MM.1S (cell line): ENCODE data around the gene ALDH3B2.
"Not testable (repeated sequence)": the region's sequence is repeated elsewhere in the genome, so short reads cannot be mapped to it uniquely, and the experiment has no call there.

Experiments used
- DNase-seq: peaks from one replicate; pipeline ENCODE4 v3.0.0-alpha.2; 2015
- H2AFZ ChIP-seq: fragments of 300-600 bp; sonication (generic); 2 replicates; pipeline ENCODE4 v1.6.0; 2016; ENCODE audit warnings: antibody characterized with exemption, low read length
- H3F3A ChIP-seq: fragments of 300-600 bp; sonication (generic); 2 replicates; pipeline ENCODE4 v1.6.1; 2016; ENCODE audit warnings: mild to moderate bottlenecking, antibody characterized with exemption, low read length, moderate library complexity, mixed read lengths; ENCODE audit not compliant: insufficient read depth
- H3K27ac ChIP-seq: fragments of 300-600 bp; sonication (generic); 2 replicates; pipeline ENCODE4 v1.5.1; 2016; ENCODE audit warnings: mild to moderate bottlenecking, low read length
- H3K27me3 ChIP-seq: fragments of 300-600 bp; sonication (generic); replicated peaks from 2 replicates; pipeline ENCODE4 v1.6.0; 2016; ENCODE audit warnings: low read length; ENCODE audit not compliant: insufficient read depth
- H3K36me3 ChIP-seq: fragments of 300-600 bp; sonication (generic); replicated peaks from 2 replicates; pipeline ENCODE4 v1.6.1; 2016; ENCODE audit warnings: mild to moderate bottlenecking, low read length, mixed read lengths; ENCODE audit not compliant: insufficient read depth
- H3K4me1 ChIP-seq: fragments of 300-600 bp; sonication (generic); 2 replicates; pipeline ENCODE4 v1.6.1; 2016; ENCODE audit warnings: low read length, mixed read lengths
- H3K4me2 ChIP-seq: fragments of 300-600 bp; sonication (generic); 2 replicates; pipeline ENCODE4 v1.6.0; 2016; ENCODE audit warnings: low read depth, low read length
- H3K4me3 ChIP-seq: fragments of 300-600 bp; sonication (generic); 2 replicates; pipeline ENCODE4 v1.5.1; 2016; ENCODE audit warnings: low read length, mixed read lengths
- H3K79me2 ChIP-seq: fragments of 300-600 bp; sonication (generic); 2 replicates; pipeline ENCODE4 v1.6.1; 2016; ENCODE audit warnings: mixed run types, low read length, mixed read lengths
- H3K9ac ChIP-seq: fragments of 300-600 bp; sonication (generic); 2 replicates; pipeline ENCODE4 v1.6.1; 2016; ENCODE audit warnings: low read length, mixed read lengths
- H3K9me2 ChIP-seq: fragments of 300-600 bp; sonication (generic); replicated peaks from 2 replicates; pipeline ENCODE4 v1.6.1; 2016; ENCODE audit warnings: mild to moderate bottlenecking, low read length, mixed read lengths; ENCODE audit not compliant: insufficient read depth
- H3K9me3 ChIP-seq: fragments of 300-600 bp; sonication (generic); replicated peaks from 2 replicates; pipeline ENCODE4 v1.6.1; 2016; ENCODE audit warnings: mild to moderate bottlenecking, low read length, mixed read lengths; ENCODE audit not compliant: insufficient read depth
- H4K20me1 ChIP-seq: fragments of 300-600 bp; sonication (generic); 2 replicates; pipeline ENCODE4 v1.6.1; 2016; ENCODE audit warnings: mild to moderate bottlenecking, low read length, moderate library complexity, mixed read lengths; ENCODE audit not compliant: insufficient read depth
- CTCF ChIP-seq: fragments of 300-600 bp; sonication (generic); IDR thresholded peaks from 2 replicates; pipeline ENCODE4 v1.5.1; 2016; ENCODE audit warnings: antibody characterized with exemption, low read length, mixed read lengths
- EZH2 ChIP-seq: fragments of 300-600 bp; sonication (generic); optimal IDR thresholded peaks from 2 replicates; pipeline ENCODE3; 2017; ENCODE audit warnings: low read depth, mild to moderate bottlenecking, antibody characterized with exemption, low read length, mixed read lengths
- EZH2phosphoT487 ChIP-seq: fragments of 300-600 bp; sonication (generic); IDR thresholded peaks from 2 replicates; pipeline ENCODE4 v1.6.1; 2018; ENCODE audit warnings: antibody characterized with exemption, low read length

The ALDH3B2 gene

GRCh38 chr11:67691149-67691548 lies 16.7 kb upstream of the ALDH3B2 start:
- no peaks in the 10 kb centered on the region for H3K4me1 ChIP-seq
- no peaks in the 10 kb centered on the region for H3K9me3 ChIP-seq
- H3K4me2 ChIP-seq = no peak overlapping the region
- H3K27me3 ChIP-seq = no peaks in the 10 kb centered on the region; the same call in 1 of the 2 replicates
- no peak for DNase-seq
- no peaks in the 10 kb centered on the region for H4K20me1 ChIP-seq
- no peak overlapping the region for H3K27ac ChIP-seq
- H3K9ac ChIP-seq = no peak overlapping the region
- no peak overlapping the region for H3K4me3 ChIP-seq
- H3K9me2 ChIP-seq = no peaks in the 10 kb centered on the region
- no peak for TF ChIP-seq EZH2
- no peak for TF ChIP-seq EZH2phosphoT487
- TF ChIP-seq CTCF = no peak
- H3K36me3 ChIP-seq = no peaks in the 10 kb centered on the region
- no peaks in the 10 kb centered on the region for H3F3A ChIP-seq
- no peak overlapping the region for H2AFZ ChIP-seq
- H3K79me2 ChIP-seq = no peaks in the 10 kb centered on the region

- Histone ChIP-seq H3K36me3 (no peaks in the 10 kb centered on the region), H3K27me3 (no peaks in the 10 kb centered on the region), H4K20me1 (no peaks in the 10 kb centered on the region), H3K4me1 (no peaks in the 10 kb centered on the region), H2AFZ (no peak overlapping the region), H3F3A (no peaks in the 10 kb centered on the region), H3K27ac (no peak overlapping the region), H3K9me3 (no peaks in the 10 kb centered on the region), H3K9ac (no peak overlapping the region), H3K9me2 (no peaks in the 10 kb centered on the region), H3K79me2 (no peaks in the 10 kb centered on the region), H3K4me2 (no peak overlapping the region), H3K4me3 (no peak overlapping the region)
- no peak for TF ChIP-seq EZH2
- DNase-seq = no peak
Observed at GRCh38 chr11:67689178-67689577, 14.8 kb upstream of the ALDH3B2 start.

- Histone ChIP-seq H3K4me3 (no peak overlapping the region), H3K4me2 (no peak overlapping the region), H3K9me2 (no peaks in the 10 kb centered on the region), H4K20me1 (no peaks in the 10 kb centered on the region), H3K27me3 (no peaks in the 10 kb centered on the region), H3K79me2 (no peaks in the 10 kb centered on the region), H3K27ac (no peak overlapping the region), H3K36me3 (no peaks in the 10 kb centered on the region), H3K4me1 (no peaks in the 10 kb centered on the region), H2AFZ (no peak overlapping the region), H3F3A (no peaks in the 10 kb centered on the region), H3K9me3 (no peaks in the 10 kb centered on the region), H3K9ac (no peak overlapping the region)
- TF ChIP-seq EZH2phosphoT487 = no peak
- no peak for TF ChIP-seq CTCF
- no peak for TF ChIP-seq EZH2
- no peak for DNase-seq
Observed at GRCh38 chr11:67687986-67688385, 13.6 kb upstream of the ALDH3B2 start.

GRCh38 chr11:67685641-67686332 lies 11.4 kb upstream of the ALDH3B2 start:
- not testable (repeated sequence) for H2AFZ ChIP-seq, H3K4me1 ChIP-seq, H3K79me2 ChIP-seq, H3K27me3 ChIP-seq, H3K4me3 ChIP-seq, H3K9ac ChIP-seq, H3K27ac ChIP-seq, H3F3A ChIP-seq, H3K9me3 ChIP-seq, H3K4me2 ChIP-seq, H3K36me3 ChIP-seq, H4K20me1 ChIP-seq, DNase-seq, H3K9me2 ChIP-seq

GRCh38 chr11:67682126-67683034 lies 8.0 kb upstream of the ALDH3B2 start:
- H4K20me1 ChIP-seq, DNase-seq, H3K9ac ChIP-seq, H3K79me2 ChIP-seq, H3K27ac ChIP-seq, H3F3A ChIP-seq, H3K4me1 ChIP-seq, H3K27me3 ChIP-seq, H3K36me3 ChIP-seq, H2AFZ ChIP-seq, H3K9me3 ChIP-seq, H3K4me3 ChIP-seq, H3K9me2 ChIP-seq, H3K4me2 ChIP-seq: not testable (repeated sequence)
